Activated CD8-positive, alpha-beta T cell treated with anti-CD3 and anti-CD28 coated beads for 36 hours (primary cell): Measurements from ENCODE around the gene HSPB6. TPM values are rescaled to one million over a fixed set of nuclear protein-coding genes. Genes with fewer than 3 reads are reported as not detected.
"Not testable (repeated sequence)": the region's sequence is repeated elsewhere in the genome, so short reads cannot be mapped to it uniquely, and the experiment has no call there.

Experiments used
- ATAC-seq: fragments of 200-7000 bp; cut with Tn5 transposase; one replicate; pipeline ENCODE4 v1.10.0; 2021; ENCODE audit warnings: mild to moderate bottlenecking, moderate library complexity
- CTCF ChIA-PET: fragments of 350-600 bp; sonication (Branson Sonifier 250); formaldehyde crosslinking; loops from one replicate; lab custom pipeline; 2021; ENCODE audit warnings: antibody characterized with exemption; lab: Charles Lee
- POLR2A ChIA-PET: fragments of 350-600 bp; sonication (Branson Sonifier 250); formaldehyde crosslinking; loops from one replicate; lab custom pipeline; 2021; ENCODE audit warnings: antibody characterized with exemption; lab: Charles Lee
- DNase-seq: peaks from one replicate; pipeline ENCODE4 v3.0.0-alpha.2; 2020
- H3K27ac Mint-ChIP-seq: one replicate; pipeline ENCODE4 v1.8.0; 2021; ENCODE audit warnings: mild to moderate bottlenecking, mixed read lengths
- H3K27me3 Mint-ChIP-seq: one replicate; pipeline ENCODE4 v1.8.0; 2021; ENCODE audit warnings: mixed read lengths
- H3K36me3 Mint-ChIP-seq: one replicate; pipeline ENCODE4 v1.8.0; 2021; ENCODE audit warnings: low read depth, mixed read lengths
- H3K4me1 Mint-ChIP-seq: one replicate; pipeline ENCODE4 v1.8.0; 2021; ENCODE audit warnings: low read depth, mixed read lengths
- H3K4me3 Mint-ChIP-seq: one replicate; pipeline ENCODE4 v1.8.0; 2021; ENCODE audit warnings: mild to moderate bottlenecking, moderate library complexity, mixed read lengths
- H3K9me3 Mint-ChIP-seq: one replicate; pipeline ENCODE4 v1.8.0; 2021; ENCODE audit warnings: mixed read lengths
- CTCF ChIP-seq: fragments of 200-600 bp; IDR thresholded peaks from one replicate; pipeline ENCODE4 v1.8.0; 2022; ENCODE audit warnings: antibody characterized with exemption, mild to moderate bottlenecking
- intact Hi-C: fragments of 100-400 bp; cut with micrococcal nuclease; formaldehyde crosslinking; loops from one replicate; pipeline ENCODE4 v1.10.0; 2022
- total RNA-seq, 2 experiments: library from RNA; stranded (reverse); gene quantifications; one replicate each; pipeline ENCODE4 v1.2.3, GENCODE V29; 2021

The HSPB6 gene
- total RNA-seq, 2 experiments from 2014 or later, result 0.85 to 0.95 TPM

GRCh38 chr19:35727053-35727955 is 29.5 kb downstream of the HSPB6 start:
- no peak for DNase-seq
- intact Hi-C loops, result no loop called here
- no peak for TF ChIP-seq CTCF
- CTCF ChIA-PET, result interaction anchor here (1.2 to 1.5 kb wide), 3 partner anchors 13 to 92 kb away, joined by 3 to 4 read pairs (median 3); no protein-coding TSS in a partner anchor
- POLR2A ChIA-PET, result interaction anchor here (0.9 to 9.5 kb wide), 7 partner anchors 9 to 35 kb away, joined by 3 to 105 read pairs (median 6); partner anchors contain the start of genes IGFLR1 and KMT2B
- Mint-ChIP-seq H3K4me1 (peaks cover 8% of the 10 kb centered on the region), H3K36me3 (peaks cover 75% of the 10 kb centered on the region), H3K4me3 (no peak overlapping the region), H3K27ac (no peak overlapping the region), H3K27me3 (no peaks in the 10 kb centered on the region), H3K9me3 (no peaks in the 10 kb centered on the region)
- ATAC-seq, result no peak

- H3K4me1 Mint-ChIP-seq, result peaks cover 14% of the 10 kb centered on the region
- POLR2A ChIA-PET, result interaction anchor here (0.8 to 9.5 kb wide), 3 partner anchors 11 to 64 kb away, joined by 5 to 105 read pairs (median 16); no protein-coding TSS in a partner anchor
- no peaks in the 10 kb centered on the region for H3K9me3 Mint-ChIP-seq
- H3K27ac Mint-ChIP-seq, result no peak overlapping the region
- DNase-seq, result no peak
- CTCF ChIA-PET, result interaction anchor here (1.7 kb wide), 1 partner anchor 31 kb away, joined by 4 read pairs; no protein-coding TSS in a partner anchor
- H3K36me3 Mint-ChIP-seq, result peaks cover 78% of the 10 kb centered on the region
- TF ChIP-seq CTCF, result no peak
- intact Hi-C loops, result no loop called here
- no peak overlapping the region for H3K4me3 Mint-ChIP-seq
- no peaks in the 10 kb centered on the region for H3K27me3 Mint-ChIP-seq
- no peak for ATAC-seq
Observed at GRCh38 chr19:35725216-35725861, 31.5 kb downstream of the HSPB6 start.

GRCh38 chr19:35724560-35724959 is 32.3 kb downstream of the HSPB6 start:
- Mint-ChIP-seq H3K27ac (no peak overlapping the region), H3K27me3 (no peaks in the 10 kb centered on the region), H3K4me1 (peaks cover 20% of the 10 kb centered on the region), H3K36me3 (peaks cover 78% of the 10 kb centered on the region), H3K9me3 (no peaks in the 10 kb centered on the region), H3K4me3 (no peak overlapping the region)
- no peak for DNase-seq
- POLR2A ChIA-PET, result interaction anchor here (1.4 to 9.5 kb wide), 4 partner anchors 7 to 24 kb away, joined by 3 to 105 read pairs (median 36); partner anchors contain the start of gene LIN37
- ATAC-seq, result no peak
- intact Hi-C loops, result no loop called here
- CTCF ChIA-PET, result interaction anchor here (1.7 kb wide), 1 partner anchor 30 kb away, joined by 4 read pairs; no protein-coding TSS in a partner anchor
- no peak for TF ChIP-seq CTCF

- H3K9me3 Mint-ChIP-seq, ATAC-seq, H3K27ac Mint-ChIP-seq, intact Hi-C loops, DNase-seq, H3K27me3 Mint-ChIP-seq, H3K4me3 Mint-ChIP-seq, CTCF ChIA-PET: not testable (repeated sequence)
- POLR2A ChIA-PET, result interaction anchor here (1.1 to 9.5 kb wide), 7 partner anchors 7 to 24 kb away, joined by 3 to 105 read pairs (median 6); partner anchors contain the start of genes LIN37, PSENEN and U2AF1L4
- Mint-ChIP-seq H3K4me1 (peaks cover 24% of the 10 kb centered on the region), H3K36me3 (peaks cover 79% of the 10 kb centered on the region)
Observed at GRCh38 chr19:35724132-35724531, 32.7 kb downstream of the HSPB6 start.

- peaks cover 82% of the 10 kb centered on the region for H3K36me3 Mint-ChIP-seq
- H3K27ac Mint-ChIP-seq, result no peak overlapping the region
- no peak for DNase-seq
- TF ChIP-seq CTCF, result no peak
- intact Hi-C loops, result no loop called here
- POLR2A ChIA-PET, result interaction anchor here (0.9 to 9.5 kb wide), 8 partner anchors 8 to 44 kb away, joined by 3 to 105 read pairs (median 6); partner anchors contain the start of genes LIN37, PSENEN and U2AF1L4
- no peak for ATAC-seq
- peaks cover 29% of the 10 kb centered on the region for H3K4me1 Mint-ChIP-seq
- CTCF ChIA-PET, result no interaction called here
- H3K27me3 Mint-ChIP-seq, result no peaks in the 10 kb centered on the region
- H3K9me3 Mint-ChIP-seq, result no peaks in the 10 kb centered on the region
- H3K4me3 Mint-ChIP-seq, result no peak overlapping the region
Observed at GRCh38 chr19:35723671-35724070, 33.2 kb downstream of the HSPB6 start.
